Fibroblast of mammary gland (primary cell): Measurements from ENCODE around the gene MDM2.
A peak's percentile ranks its signal among the peaks of the same experiment; 100 is the strongest.

Experiments used
- DNase-seq: peaks from one replicate; pipeline ENCODE4 v3.0.0-alpha.2; 2010; ENCODE audit warnings: low read depth
- H3K4me3 ChIP-seq: 2 replicates; pipeline ENCODE4 v1.5.1; 2011; ENCODE audit warnings: low read depth, mild to moderate bottlenecking, low read length, moderate library complexity; ENCODE audit not compliant: control insufficient read depth
- TF ChIP-seq, protein P1 (sequence below): conservative IDR thresholded peaks from 2 replicates; pipeline ENCODE4 v1.5.1; 2011; ENCODE audit warnings: low read depth, low read length, inconsistent platforms; ENCODE audit not compliant: control insufficient read depth, insufficient read depth

Gene MDM2

DNA sequence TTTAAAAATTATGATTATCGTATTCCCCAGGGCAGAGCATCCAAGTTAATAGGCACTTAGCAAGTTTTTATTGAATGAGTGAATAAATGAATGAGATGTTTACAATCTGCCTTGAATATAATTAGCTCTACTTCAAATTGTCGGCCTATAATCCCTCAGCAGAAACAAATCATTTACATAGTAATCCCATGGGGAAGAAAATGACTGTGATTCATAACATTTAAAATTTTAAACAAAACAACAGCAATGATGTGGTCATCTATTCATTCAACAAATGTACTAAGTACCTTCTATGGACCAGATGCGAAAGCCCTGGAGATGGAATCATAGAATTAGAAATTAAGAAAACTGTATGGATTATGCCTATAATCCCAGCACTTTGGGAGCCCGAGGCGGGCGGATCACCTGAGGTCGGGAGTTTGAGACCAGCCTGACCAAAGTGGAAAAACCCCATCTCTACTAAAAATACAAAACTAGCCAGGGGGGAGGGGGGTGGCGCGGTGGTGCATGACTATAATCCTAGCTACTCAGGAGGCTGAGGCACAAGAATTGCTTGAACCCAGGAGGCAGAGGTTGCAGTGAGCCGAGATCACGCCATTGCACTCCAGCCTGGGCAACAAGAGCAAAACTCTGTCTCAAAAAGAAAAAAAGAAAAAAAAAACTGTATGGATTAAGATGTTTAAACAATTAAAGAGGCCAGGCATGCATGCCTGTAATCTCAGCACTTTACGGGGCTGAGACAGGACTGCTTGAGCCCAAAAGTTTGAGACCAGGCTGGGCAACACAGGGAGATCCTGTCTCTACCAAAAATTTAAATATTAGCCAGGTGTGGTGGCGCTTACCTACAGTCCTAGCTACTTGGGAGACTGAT, 17.7 kb upstream of the MDM2 start:
- peak; percentile 46 for DNase-seq
- no peak overlapping the region for H3K4me3 ChIP-seq
- TF ChIP-seq, protein P1, sequence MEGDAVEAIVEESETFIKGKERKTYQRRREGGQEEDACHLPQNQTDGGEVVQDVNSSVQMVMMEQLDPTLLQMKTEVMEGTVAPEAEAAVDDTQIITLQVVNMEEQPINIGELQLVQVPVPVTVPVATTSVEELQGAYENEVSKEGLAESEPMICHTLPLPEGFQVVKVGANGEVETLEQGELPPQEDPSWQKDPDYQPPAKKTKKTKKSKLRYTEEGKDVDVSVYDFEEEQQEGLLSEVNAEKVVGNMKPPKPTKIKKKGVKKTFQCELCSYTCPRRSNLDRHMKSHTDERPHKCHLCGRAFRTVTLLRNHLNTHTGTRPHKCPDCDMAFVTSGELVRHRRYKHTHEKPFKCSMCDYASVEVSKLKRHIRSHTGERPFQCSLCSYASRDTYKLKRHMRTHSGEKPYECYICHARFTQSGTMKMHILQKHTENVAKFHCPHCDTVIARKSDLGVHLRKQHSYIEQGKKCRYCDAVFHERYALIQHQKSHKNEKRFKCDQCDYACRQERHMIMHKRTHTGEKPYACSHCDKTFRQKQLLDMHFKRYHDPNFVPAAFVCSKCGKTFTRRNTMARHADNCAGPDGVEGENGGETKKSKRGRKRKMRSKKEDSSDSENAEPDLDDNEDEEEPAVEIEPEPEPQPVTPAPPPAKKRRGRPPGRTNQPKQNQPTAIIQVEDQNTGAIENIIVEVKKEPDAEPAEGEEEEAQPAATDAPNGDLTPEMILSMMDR: no peak

DNA sequence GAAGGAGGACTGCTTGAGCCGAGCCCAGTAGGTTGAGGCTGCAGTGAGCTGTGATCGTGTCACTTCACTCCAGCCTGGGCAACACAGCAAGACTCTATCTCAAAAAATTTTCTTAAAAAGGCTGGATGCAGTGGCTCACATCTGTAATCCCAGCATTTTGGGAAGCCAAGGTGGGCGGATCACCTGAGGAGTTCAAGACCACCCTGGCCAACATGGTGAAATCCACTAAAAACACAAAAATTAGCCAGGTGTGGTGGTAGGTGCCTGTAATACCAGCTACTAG, 17.1 kb upstream of the MDM2 start:
- no peak overlapping the region for H3K4me3 ChIP-seq
- TF ChIP-seq, protein P1: no peak
- DNase-seq: no peak

DNA sequence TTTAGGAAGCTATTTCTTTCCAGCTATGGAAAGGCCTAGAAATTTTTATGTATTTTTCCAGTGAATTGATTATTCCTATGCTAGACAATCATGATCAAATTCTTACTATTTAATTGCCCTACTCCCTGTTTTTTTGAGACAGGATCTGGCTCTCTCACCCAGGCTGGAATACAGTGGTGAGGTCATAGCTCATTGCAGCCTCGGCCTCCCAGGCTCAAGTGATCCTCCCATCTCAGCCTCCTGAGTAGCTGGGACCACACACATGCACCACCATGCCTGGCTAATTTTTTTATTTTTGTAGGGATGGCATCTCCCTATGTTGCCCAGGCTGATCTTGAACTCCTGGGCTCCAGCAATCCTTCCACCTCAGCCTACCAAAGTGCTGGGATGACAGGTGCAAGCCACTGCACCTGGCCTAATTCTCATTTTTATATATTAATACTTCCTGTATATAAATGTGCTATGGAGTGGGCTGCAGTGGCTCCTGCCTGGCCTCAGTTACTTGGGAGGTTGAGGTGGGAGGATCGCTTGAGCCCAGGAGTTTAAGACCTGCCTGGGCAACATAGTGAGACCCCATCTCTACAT, 16.0 kb upstream of the MDM2 start:
- no peak overlapping the region for H3K4me3 ChIP-seq
- TF ChIP-seq, protein P1: no peak
- no peak for DNase-seq

DNA sequence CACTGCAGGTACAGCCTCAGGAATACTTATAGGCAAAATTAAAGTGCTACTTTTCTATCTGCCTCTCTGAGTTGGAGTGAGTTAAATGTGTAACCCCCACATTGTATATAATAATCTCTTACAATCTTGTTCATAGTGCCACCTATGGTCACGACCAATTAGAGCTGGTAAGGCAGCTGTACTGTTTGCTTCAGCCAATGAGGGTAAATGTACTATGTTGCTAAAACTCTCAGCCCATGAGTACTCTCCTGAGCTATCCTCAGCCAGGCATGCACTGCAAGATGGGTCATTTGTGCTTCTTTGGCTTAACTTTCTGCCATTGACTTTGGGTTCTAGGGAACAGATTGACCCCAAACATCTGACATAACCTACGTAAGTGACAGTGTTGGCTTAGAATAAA, 15.0 kb upstream of the MDM2 start:
- no peak overlapping the region for H3K4me3 ChIP-seq
- TF ChIP-seq, protein P1: no peak
- DNase-seq: peak; percentile 47

DNA sequence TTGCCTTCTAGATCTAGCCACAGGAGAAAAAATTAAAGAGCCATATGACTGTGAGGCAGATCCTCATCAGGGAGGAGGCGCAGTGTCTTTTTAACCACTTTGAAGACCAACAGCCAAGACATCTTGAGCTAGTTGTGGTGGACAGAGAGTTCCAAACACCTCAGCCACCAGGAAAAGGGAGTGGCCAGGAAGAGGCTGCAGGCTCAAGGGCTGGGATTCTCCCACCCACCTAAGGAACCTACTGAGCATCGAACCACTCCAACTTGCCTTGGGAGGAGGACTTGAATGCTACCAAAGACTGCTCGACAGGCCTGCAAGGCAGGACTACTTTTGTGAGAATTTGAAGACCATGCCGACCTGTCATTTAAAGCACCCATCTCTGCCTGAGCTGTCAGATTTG, 14.5 kb upstream of the MDM2 start:
- TF ChIP-seq, protein P1: no peak
- H3K4me3 ChIP-seq: no peak overlapping the region
- DNase-seq: no peak

DNA sequence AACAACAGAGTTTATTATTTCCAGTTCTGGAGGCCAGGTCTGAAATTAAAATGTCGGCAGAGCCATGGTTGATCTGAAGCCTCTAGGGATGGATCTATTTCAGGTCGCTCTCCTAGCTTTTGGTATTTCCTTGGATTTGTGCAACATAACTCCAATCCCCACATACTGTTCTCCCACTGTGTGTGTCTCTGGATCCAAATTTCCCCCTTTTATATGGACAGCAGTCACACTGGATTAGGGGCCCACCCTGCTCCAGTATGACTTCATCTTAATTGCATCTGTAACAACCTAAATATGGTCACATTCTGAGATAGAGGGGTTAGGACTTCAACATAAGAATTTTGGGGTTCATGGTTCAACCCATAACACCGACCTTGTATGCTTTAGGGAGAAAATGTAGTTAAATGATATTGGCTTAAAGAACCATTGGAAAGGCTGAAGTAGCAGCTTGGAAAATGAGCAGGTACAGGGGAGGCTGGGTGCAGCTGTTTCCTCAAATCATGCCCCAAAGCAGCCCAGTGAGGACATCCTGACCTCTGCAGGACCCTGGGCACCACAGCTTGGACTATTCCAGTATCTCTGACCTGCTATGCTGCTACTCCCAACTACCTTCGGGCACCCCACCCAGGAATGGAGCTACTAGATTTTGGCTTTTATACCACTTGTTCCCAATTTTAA, 13.9 kb upstream of the MDM2 start:
- no peak for DNase-seq
- H3K4me3 ChIP-seq: no peak overlapping the region
- TF ChIP-seq, protein P1: no peak
